Stimulated activated naive B cell treated with anti-CD40 and anti-IgM and Interleukin-4, amounts not matched to agents 10 μg/mL and 1 μg/mL and 100 μg/mL, for 72 hours (primary cell): ENCODE data around the gene LRMDA.

ENCODE experiments used
- ATAC-seq, 2 donors: fragments of 150-1000 bp; cut with Tn5 transposase; replicated peaks; 2 replicates each; pipeline ENCODE4 v1.10.0; 2021; ENCODE audit warnings: moderate library complexity in 1 of 2
- DNase-seq: peaks from one replicate; pipeline ENCODE4 v3.0.0; 2021
- H3K27ac Mint-ChIP-seq: one replicate; pipeline ENCODE4 v1.8.0; 2022; ENCODE audit warnings: mild to moderate bottlenecking, mixed read lengths
- H3K27me3 Mint-ChIP-seq, 2 donors: one replicate each; pipeline ENCODE4 v1.8.0; 2022; ENCODE audit warnings: mixed read lengths in 2 of 2
- H3K36me3 Mint-ChIP-seq, 2 donors: one replicate each; pipeline ENCODE4 v1.8.0; 2022; ENCODE audit warnings: mixed read lengths in 2 of 2, mild to moderate bottlenecking in 1 of 2
- H3K4me1 Mint-ChIP-seq, 2 donors: one replicate each; pipeline ENCODE4 v1.8.0; 2022; ENCODE audit warnings: mixed read lengths in 2 of 2, mild to moderate bottlenecking in 1 of 2
- H3K4me3 Mint-ChIP-seq, 2 donors: one replicate each; pipeline ENCODE4 v1.8.0; 2022; ENCODE audit warnings: mild to moderate bottlenecking in 2 of 2, mixed read lengths in 2 of 2, moderate library complexity in 1 of 2
- H3K9me3 Mint-ChIP-seq, 2 donors: one replicate each; pipeline ENCODE4 v1.8.0; 2022; ENCODE audit warnings: mixed read lengths in 2 of 2, mild to moderate bottlenecking in 1 of 2

Gene LRMDA

DNA sequence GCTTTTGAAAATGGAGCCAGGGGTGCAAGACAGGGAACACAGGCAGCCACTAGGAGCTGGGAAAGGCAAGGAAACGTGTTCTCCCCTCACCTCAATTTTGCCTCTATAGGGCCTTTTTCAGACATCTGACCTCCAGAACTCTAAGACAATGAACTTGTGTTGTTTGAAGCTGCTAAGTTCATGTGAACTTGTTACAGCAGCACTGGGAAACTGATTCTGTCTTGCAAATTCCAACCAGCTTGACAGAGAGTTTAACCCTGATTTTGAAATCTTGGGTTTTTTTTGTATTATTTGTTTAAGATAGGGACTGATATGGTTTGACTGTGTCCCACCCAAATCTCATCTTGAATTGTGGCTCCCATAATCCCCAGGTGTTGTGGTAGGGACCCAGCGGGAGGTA lies 852.9 kb downstream of the LRMDA start:
- no peaks in the 10 kb centered on the region for H3K36me3 Mint-ChIP-seq
- no peaks in the 10 kb centered on the region for H3K4me1 Mint-ChIP-seq
- no peak for DNase-seq
- H3K27ac Mint-ChIP-seq, result no peak overlapping the region
- H3K9me3 Mint-ChIP-seq, result peaks cover 7 to 8% of the 10 kb centered on the region in 2 donors
- H3K4me3 Mint-ChIP-seq, result no peak overlapping the region
- peaks cover 4 to 8% of the 10 kb centered on the region in 2 donors for H3K27me3 Mint-ChIP-seq
- no peak for ATAC-seq

DNA sequence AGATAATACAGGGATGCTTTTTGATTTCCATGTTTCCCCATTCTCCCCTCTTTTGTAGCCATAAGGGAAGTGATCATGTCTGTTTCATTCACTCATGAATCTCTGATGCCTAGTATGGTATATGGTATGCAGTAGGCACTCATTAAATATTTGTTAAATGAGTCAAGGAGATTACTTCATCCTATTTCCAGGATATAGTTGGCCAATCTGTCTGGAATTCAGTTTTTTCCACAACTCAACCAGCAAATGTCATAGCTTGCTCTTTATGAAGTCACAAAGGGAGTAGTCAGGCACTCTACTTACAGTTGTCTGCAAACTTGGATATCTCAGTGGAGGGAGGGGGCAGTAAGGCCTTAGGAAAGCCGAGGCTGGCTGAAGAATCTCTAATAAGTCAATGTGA lies 853.6 kb downstream of the LRMDA start:
- H3K4me3 Mint-ChIP-seq, result no peak overlapping the region
- H3K4me1 Mint-ChIP-seq, result no peaks in the 10 kb centered on the region
- H3K9me3 Mint-ChIP-seq, result peaks cover 7 to 8% of the 10 kb centered on the region in 2 donors
- no peak for ATAC-seq
- H3K27me3 Mint-ChIP-seq, result peaks cover 4 to 8% of the 10 kb centered on the region in 2 donors
- H3K27ac Mint-ChIP-seq, result no peak overlapping the region
- H3K36me3 Mint-ChIP-seq, result no peaks in the 10 kb centered on the region
- DNase-seq, result no peak

DNA sequence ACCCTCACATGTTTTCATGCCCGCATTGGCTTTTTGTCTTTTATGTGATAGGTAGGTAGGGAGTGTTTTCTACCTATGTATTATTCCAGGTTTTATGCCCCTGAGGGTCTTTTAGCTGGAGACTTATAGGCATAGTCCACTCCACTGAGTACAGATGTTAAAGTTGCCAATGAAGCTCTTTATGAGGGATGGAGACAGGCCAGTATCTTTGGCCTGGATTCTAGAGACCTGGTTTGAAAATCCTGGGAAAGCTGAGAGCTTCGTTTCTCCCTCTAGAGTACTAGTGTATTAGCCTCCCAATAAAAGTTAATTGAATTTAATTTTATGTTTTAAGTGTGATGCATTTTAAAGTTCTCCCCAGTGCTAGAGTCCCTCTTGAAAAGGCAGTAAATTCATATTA lies 854.1 kb downstream of the LRMDA start:
- ATAC-seq, result no peak
- no peak for DNase-seq
- H3K9me3 Mint-ChIP-seq, result peaks cover 7 to 8% of the 10 kb centered on the region in 2 donors
- no peak overlapping the region for H3K27ac Mint-ChIP-seq
- no peaks in the 10 kb centered on the region for H3K4me1 Mint-ChIP-seq
- peaks cover 4 to 8% of the 10 kb centered on the region in 2 donors for H3K27me3 Mint-ChIP-seq
- H3K4me3 Mint-ChIP-seq, result no peak overlapping the region
- no peaks in the 10 kb centered on the region for H3K36me3 Mint-ChIP-seq

DNA sequence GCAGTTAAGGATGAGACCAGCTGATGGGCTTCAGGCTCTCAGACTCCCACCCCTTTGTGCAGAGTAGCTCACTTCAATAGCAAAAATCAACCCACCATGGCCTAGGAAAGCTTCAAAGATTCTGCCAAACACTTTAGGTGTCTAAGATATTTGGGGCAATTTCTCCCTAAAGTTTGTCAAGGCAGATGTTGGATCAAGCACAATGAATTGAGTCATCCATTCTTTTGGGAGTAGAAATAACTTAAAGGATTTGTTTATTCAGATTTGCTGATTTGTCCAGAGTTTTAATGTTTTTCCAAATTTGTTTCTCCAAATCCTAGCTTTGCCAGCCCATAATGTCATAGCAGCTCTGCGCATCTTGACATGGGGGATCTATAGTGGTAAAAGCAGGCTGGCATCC lies 855.1 kb downstream of the LRMDA start:
- ATAC-seq (no peak), DNase-seq (no peak)
- Mint-ChIP-seq H3K36me3 (no peaks in the 10 kb centered on the region), H3K4me1 (no peaks in the 10 kb centered on the region), H3K27me3 (peaks cover 4 to 8% of the 10 kb centered on the region in 2 donors), H3K27ac (no peak overlapping the region), H3K4me3 (no peak overlapping the region), H3K9me3 (peaks cover 7 to 8% of the 10 kb centered on the region in 2 donors)

DNA sequence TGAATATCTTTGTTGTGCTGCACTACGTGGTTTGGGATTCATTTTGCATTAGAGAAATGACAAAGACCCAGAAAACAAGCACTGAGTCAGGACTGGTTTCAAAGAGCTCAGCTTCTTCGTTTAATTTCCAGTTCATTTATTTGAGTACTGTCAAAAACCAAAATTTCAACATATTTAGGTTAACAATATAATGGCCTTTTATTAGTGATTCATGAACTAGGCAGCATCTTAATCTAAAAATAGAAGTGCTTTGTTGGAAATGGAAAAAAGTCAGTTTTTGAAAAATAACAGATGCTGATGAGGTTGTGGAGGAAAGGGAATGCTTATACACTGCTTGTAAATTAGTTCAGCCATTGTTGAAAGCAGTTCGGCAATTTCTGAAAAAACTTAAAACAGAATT lies 856.4 kb downstream of the LRMDA start:
- H3K4me3 Mint-ChIP-seq, result no peak overlapping the region
- ATAC-seq (no peak), DNase-seq (no peak)
- H3K4me1 Mint-ChIP-seq, result no peaks in the 10 kb centered on the region
- H3K36me3 Mint-ChIP-seq, result no peaks in the 10 kb centered on the region
- no peak overlapping the region for H3K27ac Mint-ChIP-seq
- H3K9me3 Mint-ChIP-seq, result peaks cover 7 to 8% of the 10 kb centered on the region in 2 donors
- H3K27me3 Mint-ChIP-seq, result peaks cover 4% of the 10 kb centered on the region in 2 donors

DNA sequence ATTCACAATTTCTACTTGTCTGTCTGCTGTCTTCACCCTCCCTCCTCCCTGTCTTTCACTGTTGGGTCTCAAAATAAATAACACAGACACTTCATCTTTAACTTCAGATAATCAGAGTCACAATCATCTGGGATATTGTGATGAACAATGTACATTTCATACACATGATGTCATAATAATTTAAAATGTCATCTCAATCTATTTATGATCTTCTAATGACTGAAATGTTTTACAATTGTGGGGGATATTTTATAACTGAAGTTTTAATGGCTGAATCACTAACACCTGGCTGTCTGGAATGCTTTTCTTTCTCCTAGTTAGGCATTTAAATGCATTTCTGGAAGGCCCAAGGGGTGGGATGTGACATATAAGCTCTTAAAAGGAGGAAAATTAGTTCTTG lies 859.8 kb downstream of the LRMDA start:
- Mint-ChIP-seq H3K27ac (no peak overlapping the region), H3K36me3 (no peaks in the 10 kb centered on the region), H3K9me3 (no peaks in the 10 kb centered on the region), H3K4me1 (no peaks in the 10 kb centered on the region), H3K4me3 (no peak overlapping the region), H3K27me3 (no peaks in the 10 kb centered on the region)
- DNase-seq, result no peak
- ATAC-seq, result no peak

DNA sequence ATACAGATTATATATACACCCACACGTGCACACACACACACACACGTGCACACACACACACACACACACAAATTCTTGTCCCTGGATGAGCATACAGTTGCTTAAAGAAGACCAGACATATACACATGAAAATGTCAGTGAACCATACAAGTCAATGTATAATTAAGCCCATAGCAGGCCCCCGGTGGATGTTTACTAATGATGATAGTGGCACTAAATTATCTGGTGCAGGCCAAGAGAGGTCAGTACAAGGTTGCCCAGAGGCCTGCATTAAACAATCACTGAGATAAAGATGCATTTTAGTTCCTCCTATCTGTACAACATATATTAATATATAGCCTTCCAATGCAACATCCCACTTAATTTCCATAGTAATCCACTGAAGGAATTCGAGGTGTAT lies 860.5 kb downstream of the LRMDA start:
- Mint-ChIP-seq H3K4me1 (no peaks in the 10 kb centered on the region), H3K27me3 (no peaks in the 10 kb centered on the region), H3K27ac (no peak overlapping the region), H3K9me3 (no peaks in the 10 kb centered on the region), H3K36me3 (no peaks in the 10 kb centered on the region), H3K4me3 (no peak overlapping the region)
- no peak for ATAC-seq
- no peak for DNase-seq

DNA sequence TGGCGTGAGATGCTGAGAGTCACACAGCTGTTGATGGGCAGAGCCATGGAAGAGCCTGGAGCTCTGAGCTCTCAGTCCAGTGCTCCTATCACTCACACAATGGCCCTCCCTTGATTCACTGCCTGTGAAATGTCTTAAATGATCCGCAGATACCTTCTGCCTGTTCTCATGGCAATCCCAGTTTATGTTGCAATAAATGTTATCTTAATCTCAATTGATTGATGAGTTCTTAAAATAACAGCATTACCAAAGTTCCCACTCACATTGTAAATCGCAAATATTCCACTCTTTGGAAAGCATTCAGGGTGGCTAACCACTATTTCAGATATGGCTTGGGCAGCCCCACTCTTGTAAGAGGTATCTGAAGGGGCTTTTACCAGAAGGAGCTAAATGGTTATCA lies 865.5 kb downstream of the LRMDA start:
- H3K27ac Mint-ChIP-seq, result no peak overlapping the region
- H3K4me1 Mint-ChIP-seq, result no peaks in the 10 kb centered on the region
- H3K4me3 Mint-ChIP-seq, result no peak overlapping the region
- H3K27me3 Mint-ChIP-seq, result no peaks in the 10 kb centered on the region
- H3K36me3 Mint-ChIP-seq, result no peaks in the 10 kb centered on the region
- H3K9me3 Mint-ChIP-seq, result no peaks in the 10 kb centered on the region
- DNase-seq (no peak), ATAC-seq (no peak)

DNA sequence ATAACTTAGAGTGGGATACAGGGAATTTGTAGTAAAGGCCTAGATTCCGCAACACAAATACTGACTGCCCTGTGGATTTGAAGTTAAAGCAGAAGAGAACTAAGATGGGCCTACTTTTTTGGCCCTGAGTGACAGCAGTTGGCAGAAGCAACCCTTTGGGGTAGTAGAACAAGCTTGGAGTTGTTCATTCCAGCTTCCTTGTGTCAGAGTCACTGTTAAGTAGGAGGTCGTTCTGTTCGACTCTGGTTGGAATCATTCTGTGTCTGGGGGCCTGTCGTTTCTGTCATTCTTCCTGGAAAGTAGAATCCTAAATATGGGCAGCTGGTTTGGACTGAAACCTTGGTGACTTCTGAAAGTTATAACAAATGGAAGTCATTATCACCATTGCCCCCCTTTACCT lies 865.9 kb downstream of the LRMDA start:
- DNase-seq, result no peak
- H3K4me3 Mint-ChIP-seq, result no peak overlapping the region
- H3K27me3 Mint-ChIP-seq, result no peaks in the 10 kb centered on the region
- ATAC-seq, result no peak
- no peaks in the 10 kb centered on the region for H3K9me3 Mint-ChIP-seq
- no peak overlapping the region for H3K27ac Mint-ChIP-seq
- H3K36me3 Mint-ChIP-seq, result no peaks in the 10 kb centered on the region
- no peaks in the 10 kb centered on the region for H3K4me1 Mint-ChIP-seq

DNA sequence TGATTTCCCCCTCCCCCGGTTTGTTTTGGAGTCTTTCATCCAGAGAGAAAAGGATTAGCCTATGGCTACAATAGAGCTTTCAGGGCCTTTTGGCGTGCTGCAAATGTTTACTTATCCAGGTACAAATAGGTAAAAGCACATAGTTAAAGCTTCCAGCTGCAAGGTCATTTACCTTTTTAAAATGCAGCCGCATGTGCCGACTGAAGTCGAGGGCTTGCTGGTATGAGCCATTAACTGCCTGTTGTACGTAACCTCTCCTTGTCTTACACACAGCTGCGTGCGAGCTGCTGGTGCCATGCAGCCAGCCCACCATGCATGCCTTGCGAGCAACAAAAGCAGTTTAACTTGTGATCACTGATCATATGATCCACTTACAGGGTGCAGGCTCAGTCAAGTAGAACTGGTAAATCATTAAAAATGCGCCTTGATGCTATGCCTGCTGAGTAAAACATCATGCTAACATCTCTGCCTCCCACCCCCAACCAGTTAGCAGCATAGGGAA lies 866.4 kb downstream of the LRMDA start:
- ATAC-seq (no peak), DNase-seq (no peak)
- Mint-ChIP-seq H3K9me3 (no peaks in the 10 kb centered on the region), H3K4me1 (no peaks in the 10 kb centered on the region), H3K27me3 (no peaks in the 10 kb centered on the region), H3K4me3 (no peak overlapping the region), H3K36me3 (no peaks in the 10 kb centered on the region), H3K27ac (no peak overlapping the region)

DNA sequence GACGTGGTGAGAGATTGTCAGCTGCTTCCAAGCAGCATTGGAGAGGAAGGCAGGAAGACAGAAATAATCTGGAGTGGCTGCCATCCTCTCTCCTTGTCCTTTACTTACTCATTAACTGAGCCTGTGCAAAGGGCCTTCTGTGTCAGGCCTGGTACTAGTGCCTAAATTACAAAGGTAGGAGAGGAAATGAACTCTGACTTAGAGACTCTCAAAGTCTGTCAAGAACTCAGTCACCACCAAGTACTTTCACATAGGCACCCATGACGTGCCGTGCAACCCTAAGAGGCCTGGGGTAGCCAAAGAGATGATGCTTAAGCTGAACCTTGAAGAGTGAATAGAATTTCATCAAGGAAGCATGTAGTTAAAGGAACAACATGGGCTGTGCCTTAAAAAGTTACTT lies 866.9 kb downstream of the LRMDA start:
- DNase-seq (no peak), ATAC-seq (no peak)
- H3K27me3 Mint-ChIP-seq, result no peaks in the 10 kb centered on the region
- no peak overlapping the region for H3K4me3 Mint-ChIP-seq
- H3K36me3 Mint-ChIP-seq, result no peaks in the 10 kb centered on the region
- H3K9me3 Mint-ChIP-seq, result no peaks in the 10 kb centered on the region
- no peaks in the 10 kb centered on the region for H3K4me1 Mint-ChIP-seq
- no peak overlapping the region for H3K27ac Mint-ChIP-seq

DNA sequence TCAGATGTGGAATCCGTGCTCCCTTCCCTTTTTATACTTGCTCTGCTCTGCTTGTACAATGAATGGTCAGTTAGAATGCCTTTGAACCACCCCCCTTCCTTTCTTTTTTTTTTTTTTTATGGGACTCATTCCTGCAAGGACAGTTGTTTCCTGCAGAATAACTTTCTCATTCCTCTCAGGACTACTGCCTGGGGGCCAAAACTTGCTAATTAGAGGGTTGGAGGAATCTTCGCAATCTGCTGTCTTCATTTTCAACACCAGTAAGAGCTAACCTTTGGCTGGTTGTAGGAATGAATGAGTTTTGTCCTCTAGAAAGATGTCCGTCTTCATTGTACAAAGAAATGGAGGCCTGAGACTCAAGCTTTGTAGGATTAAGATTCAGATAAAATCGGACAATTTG lies 868.1 kb downstream of the LRMDA start:
- peaks cover 0 to 2% of the 10 kb centered on the region in 2 donors for H3K27me3 Mint-ChIP-seq
- DNase-seq (no peak), ATAC-seq (no peak)
- no peaks in the 10 kb centered on the region for H3K36me3 Mint-ChIP-seq
- no peaks in the 10 kb centered on the region for H3K4me1 Mint-ChIP-seq
- H3K27ac Mint-ChIP-seq, result no peak overlapping the region
- no peaks in the 10 kb centered on the region for H3K9me3 Mint-ChIP-seq
- no peak overlapping the region for H3K4me3 Mint-ChIP-seq

DNA sequence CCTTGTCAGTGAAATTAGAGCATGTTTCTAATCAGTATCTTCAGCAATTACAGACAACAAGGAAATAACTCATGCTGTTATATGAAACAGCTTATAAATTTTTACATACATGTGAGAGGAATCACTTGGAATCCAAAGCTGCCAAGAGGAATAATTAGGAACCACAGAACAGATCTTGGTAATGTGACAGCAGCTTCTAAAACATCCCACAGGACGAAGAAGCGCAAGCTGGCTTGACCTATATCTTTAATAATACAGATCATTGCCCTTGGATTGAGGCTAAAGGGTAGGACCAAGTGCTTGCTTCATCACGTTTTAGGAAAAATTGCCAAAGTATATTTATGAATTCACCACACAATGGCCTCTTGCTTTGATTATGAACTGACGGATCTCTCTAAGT lies 869.8 kb downstream of the LRMDA start:
- no peak overlapping the region for H3K4me3 Mint-ChIP-seq
- no peak for ATAC-seq

DNA sequence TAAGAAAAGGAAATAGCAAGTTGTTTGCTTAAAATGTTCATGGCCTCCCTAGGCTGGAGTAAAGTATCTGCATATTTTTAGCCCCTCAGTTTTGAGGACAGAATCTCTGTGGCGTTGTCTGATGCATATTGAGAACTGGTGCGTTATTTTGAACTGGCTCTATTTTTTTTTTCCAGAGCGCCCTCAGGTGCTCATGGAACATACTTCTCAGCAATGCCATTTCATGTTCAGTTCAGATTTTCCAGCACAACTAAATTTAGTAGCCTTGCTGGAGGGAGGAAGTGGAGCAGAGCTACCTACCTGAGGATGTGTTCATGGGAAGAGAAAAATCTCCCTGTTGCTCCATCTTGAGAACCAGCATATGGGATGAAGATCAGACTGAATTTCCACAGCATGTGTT lies 870.5 kb downstream of the LRMDA start:
- H3K27me3 Mint-ChIP-seq, result peaks cover 0 to 4% of the 10 kb centered on the region in 2 donors
- no peak for ATAC-seq
- no peaks in the 10 kb centered on the region for H3K9me3 Mint-ChIP-seq
- H3K4me1 Mint-ChIP-seq, result no peaks in the 10 kb centered on the region
- H3K4me3 Mint-ChIP-seq, result no peak overlapping the region
- no peaks in the 10 kb centered on the region for H3K36me3 Mint-ChIP-seq
- H3K27ac Mint-ChIP-seq, result no peak overlapping the region
- no peak for DNase-seq

More for the DNA sequence above, 869.8 kb downstream of the LRMDA start:
- DNase-seq, result no peak
- Mint-ChIP-seq H3K36me3 (no peaks in the 10 kb centered on the region), H3K4me1 (no peaks in the 10 kb centered on the region), H3K27me3 (peaks cover 0 to 4% of the 10 kb centered on the region in 2 donors), H3K27ac (no peak overlapping the region), H3K9me3 (no peaks in the 10 kb centered on the region)

DNA sequence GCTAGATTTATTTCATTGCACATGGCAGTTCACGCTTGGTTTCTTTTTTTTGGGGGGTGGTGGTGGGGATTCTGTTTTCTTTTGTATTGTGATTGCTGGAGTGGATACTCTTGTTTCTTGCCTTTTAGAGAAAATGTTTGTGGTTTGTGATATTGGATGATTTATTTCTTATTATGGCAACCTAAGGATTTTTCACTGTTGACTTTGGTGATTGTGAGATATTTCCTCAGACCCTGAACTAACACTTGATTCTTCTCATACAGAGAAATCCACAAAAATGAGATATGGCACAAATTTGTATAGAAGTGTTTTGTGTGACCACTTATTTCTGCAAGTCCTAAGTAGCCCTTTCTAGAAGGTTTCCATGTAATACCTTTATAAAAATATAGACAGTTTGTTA lies 871.1 kb downstream of the LRMDA start:
- Mint-ChIP-seq H3K4me3 (no peak overlapping the region), H3K27ac (no peak overlapping the region), H3K27me3 (peaks cover 0 to 4% of the 10 kb centered on the region in 2 donors), H3K36me3 (no peaks in the 10 kb centered on the region), H3K9me3 (no peaks in the 10 kb centered on the region), H3K4me1 (no peaks in the 10 kb centered on the region)
- ATAC-seq, result no peak
- DNase-seq, result no peak
